ENCODE measurements around the gene NRN1L.

- TF ChIP-seq CTCF (conservative IDR thresholded peaks at IDR 0.05 in 1 of 2, IDR thresholded peaks at IDR 0.05 in 1 of 2; ENCODE audit: low read depth in 1 of 2, low read length in 2 of 2) (no peak), EZH2 (IDR thresholded peaks at IDR 0.05; ENCODE audit: low read length, missing control alignments) (no peak)
Measured at GRCh38 chr16:67846320-67847063, 38.2 kb upstream of the NRN1L start, which contains the start of gene NUTF2.
